Raji (cell line): ENCODE results near the gene NFKBIA.

Source experiments
- POLR2A ChIP-seq: IDR thresholded peaks from 2 replicates; pipeline ENCODE4 v1.6.1; 2011; ENCODE audit warnings: low read depth, low read length, control low read depth; ENCODE audit not compliant: insufficient read depth

The NFKBIA gene

DNA sequence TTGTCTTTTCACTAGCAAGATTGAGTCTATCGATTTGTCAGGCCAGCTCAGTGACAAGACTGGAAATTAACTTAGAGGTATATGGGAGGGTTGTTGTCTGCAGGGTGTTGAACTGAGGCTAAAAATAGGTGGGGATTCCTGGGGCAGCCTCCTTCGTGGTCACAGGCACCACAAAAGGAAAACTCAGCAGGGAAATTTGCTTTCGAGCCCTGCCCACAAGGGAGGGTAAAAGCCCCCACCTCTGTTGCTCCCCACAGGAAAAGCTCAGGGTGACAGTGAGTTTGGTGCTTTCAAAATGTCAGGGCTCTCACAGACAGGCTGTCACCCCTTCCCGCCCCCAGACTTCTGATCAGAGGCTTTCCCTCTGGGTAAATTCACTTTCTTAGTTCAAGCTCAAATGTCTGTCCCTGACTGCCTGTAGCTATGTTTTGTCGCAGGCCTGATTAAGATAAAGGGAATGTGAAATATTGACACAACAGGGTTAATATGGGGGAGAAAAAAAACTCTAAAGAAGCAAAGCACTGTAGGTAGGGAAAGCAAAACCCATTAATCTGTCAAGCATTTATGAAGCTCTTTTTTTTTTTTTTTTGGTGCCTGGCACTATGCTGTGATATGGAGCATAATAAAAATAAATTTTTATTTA is 11.7 kb upstream of the NFKBIA start:
- TF ChIP-seq POLR2A = no peak

DNA sequence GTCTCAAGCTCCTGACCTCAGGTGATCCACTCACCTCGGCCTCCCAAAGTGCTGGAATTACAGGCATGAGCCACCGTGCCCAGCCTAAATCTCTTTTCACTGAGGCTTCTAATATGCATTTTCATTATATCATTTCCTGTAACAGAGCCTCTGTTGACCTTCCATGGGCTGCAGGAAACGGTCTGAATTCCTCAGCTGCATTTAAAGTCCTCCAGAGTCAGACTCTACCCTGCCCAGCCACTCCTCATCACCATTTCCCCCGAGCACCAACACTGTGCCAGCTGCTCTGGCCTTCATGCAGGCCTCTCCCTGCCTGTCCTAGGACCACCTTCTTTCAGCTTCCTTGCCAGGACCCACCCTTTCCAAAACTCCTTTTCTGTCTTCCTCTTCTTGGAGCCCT is 9.8 kb upstream of the NFKBIA start:
- TF ChIP-seq POLR2A = no peak

DNA sequence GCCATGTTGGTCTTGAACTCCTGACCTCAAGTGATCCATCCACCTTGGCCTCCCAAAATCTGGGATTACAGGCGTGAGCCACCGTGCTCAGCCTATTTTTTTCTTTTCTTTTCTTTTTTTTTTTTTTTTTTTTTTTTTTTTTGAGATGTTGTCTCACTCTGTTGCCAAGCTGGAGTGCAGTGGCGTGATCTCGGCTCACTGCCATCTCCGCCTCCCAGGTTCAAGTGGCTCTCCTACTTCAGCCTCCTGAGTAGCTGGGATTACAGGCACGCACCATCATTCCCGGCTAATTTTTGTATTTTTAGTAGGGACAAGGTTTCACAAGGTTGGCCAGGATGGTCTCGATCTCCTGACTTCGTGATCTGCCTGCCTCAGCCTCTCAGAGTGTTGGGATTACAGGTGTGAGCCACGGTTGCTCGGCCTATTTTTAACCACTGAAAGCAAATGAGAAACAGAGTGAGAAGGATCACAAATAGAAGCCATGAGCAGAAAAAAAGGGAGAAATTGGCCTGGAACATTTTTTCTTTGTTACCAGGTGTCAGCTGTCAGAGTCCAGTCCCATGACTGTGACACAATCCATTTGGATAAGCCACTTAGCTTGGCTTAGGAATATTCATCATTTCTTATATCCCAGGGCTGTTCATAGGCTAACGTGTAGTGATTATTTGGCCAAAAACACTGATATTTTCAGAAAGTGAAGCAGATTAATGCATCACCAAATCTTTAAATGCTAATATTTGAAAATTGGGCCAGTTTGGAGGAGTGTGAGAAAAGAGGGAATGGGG is 7.9 kb upstream of the NFKBIA start:
- no peak for TF ChIP-seq POLR2A

DNA sequence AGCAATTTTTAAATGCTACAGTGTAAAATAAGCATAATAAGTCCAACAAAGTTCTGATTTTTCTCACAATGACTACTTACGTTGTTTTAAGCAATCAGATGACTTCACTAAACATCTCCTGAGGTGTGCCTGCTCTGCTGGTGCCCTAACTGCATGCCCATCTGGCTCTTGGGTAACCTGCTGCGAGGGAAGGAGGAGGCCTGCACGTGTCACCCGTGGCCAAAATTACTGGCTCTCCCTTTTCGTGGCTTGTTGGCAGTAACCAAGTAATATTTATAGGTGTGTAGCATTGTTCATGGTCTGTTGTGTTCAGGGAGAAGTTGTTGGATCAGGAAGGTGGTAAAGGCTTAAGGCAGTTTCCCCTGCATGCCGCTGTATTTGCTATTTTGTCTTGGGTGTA is 6.3 kb upstream of the NFKBIA start:
- no peak for TF ChIP-seq POLR2A

DNA sequence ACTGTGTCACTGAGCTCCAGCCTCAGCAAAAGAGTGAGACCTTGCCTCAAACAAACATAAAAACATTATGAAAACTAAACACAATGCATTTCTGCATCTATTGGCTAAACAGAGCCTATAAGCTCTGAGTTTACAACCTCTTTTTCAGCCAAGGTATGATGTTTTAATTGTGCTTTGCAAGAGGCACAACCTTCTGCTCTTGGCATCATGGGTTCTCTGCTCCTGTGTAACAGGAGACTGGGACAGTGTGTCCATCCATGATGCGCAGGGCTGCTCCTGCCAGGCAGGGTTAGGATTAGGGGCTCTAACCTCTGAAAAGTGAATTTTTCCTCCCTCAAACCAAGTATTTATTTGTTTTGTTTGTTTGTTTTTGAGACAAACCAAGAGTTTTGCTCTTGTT is 5.0 kb upstream of the NFKBIA start:
- no peak for TF ChIP-seq POLR2A

DNA sequence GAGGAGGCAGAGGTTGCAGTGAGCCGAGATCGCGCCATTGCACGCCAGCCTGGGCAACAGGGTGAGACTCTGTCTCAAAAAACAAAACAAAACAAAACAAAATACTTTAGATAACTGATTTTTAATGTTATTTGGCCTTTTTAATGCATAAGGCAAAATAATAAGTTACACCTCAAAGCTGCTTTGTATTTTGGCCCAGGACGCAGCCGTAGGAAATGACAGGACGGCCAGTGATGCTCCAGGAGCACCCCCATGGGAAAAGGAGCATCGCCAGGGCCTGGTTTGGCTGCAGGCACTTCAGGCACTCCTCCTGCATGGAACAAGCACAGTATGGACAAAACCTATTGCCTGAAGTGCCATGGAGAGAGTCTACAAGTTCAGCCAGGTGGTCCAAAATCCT is 3.5 kb upstream of the NFKBIA start:
- TF ChIP-seq POLR2A = no peak

DNA sequence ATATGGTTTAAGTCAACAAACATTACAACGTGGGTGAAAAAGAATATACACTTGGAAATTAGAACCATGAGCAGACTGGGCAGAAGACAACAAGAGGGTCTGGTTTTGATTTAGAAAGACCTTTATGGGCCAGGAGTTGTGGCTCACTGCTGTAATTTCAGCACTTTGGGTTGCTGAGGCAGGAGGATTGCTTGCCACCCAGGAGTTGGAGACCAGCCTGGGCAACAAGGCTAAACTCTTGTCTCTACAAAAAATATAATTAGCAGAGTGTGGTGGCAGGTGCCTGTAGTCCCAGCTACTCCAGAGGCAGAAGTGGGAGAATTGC is 2.7 kb upstream of the NFKBIA start:
- no peak for TF ChIP-seq POLR2A

DNA sequence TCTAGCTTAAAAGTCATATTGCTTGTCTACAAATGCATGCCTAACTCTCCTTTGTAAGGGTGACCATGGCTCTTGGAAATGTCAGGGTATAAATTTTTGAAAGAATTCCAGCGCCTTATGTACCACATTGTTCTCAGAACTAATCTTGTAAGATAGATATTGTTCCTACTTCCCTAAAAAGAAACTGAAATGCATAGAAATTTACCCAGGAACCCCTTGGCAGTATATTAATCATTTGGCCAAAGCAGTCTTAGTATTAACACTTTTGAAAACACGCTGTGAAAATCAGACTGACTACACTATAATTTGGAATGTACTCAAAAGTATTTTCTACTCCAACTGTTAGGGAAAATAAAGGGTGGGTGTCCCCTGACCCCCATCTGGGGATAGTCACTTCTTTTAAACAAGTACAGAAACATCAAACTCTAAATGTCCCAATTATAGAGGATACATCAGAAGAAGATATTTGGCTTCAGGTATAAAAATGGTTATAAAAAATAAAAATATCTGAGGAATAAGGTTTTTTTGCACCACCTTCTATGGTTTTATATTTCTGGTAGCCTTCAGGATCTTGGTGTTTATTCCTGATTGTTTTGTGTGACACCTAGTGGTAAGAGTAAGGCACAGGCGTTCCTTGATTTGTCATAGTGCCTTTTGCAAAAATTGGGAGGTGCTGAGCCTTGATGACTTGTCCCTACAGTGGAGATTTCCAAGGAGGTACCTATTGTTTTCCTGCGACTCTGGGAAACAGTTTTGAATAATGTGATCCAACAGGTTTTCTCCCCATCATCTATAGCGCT is 2.2 kb upstream of the NFKBIA start:
- TF ChIP-seq POLR2A = no peak

DNA sequence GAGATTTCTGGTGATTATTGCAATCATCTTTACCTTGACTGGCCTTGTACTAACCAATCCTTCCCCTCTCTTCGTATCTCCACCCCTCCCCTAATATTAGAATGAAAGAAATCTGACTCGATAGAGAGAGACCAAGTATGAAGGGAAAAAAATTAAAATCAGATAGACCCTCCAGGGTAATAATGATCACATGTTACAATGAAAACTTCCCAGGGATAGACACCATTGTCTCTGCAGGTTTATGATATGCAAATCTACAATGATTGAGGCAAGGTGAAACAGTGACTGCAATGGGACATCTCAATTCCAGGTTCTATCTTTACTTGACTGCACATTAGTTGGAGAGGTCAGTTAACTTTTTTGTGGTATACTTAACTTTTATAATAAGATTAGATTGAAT is 1.5 kb upstream of the NFKBIA start:
- no peak for TF ChIP-seq POLR2A

DNA sequence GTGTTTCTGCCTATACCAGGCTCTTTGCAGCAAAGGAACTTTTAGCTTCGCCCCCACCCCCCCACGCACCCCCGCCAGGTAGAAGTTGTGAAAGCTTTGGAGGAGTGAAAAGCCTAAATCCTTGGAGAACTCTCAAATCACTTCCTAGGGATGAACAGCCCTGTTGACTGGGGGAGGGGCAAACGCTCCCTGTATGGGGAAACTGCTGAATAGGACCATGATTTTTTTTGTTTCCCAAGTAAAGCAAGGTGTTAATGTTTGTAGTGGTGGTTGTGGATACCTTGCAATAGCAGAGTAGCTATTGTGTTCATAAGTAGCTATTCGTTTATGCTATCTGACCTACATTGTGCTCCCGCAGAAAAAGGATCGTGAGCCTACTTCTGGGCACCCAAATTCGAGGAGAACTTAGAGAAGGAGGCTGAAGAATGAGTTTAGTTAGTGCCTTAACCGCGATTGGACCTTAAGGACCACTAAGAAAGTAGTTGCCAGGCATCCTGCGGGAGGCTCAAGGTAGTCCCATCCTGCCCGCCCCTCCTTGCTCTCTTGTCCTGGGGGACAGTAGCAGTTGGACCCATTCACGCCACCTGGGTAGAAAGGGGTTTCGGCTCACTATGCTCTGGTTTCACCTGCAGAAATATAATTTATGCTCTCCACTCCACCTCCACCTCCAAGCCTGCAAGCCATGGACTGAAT is 901 bp upstream of the NFKBIA start:
- TF ChIP-seq POLR2A = no peak

DNA sequence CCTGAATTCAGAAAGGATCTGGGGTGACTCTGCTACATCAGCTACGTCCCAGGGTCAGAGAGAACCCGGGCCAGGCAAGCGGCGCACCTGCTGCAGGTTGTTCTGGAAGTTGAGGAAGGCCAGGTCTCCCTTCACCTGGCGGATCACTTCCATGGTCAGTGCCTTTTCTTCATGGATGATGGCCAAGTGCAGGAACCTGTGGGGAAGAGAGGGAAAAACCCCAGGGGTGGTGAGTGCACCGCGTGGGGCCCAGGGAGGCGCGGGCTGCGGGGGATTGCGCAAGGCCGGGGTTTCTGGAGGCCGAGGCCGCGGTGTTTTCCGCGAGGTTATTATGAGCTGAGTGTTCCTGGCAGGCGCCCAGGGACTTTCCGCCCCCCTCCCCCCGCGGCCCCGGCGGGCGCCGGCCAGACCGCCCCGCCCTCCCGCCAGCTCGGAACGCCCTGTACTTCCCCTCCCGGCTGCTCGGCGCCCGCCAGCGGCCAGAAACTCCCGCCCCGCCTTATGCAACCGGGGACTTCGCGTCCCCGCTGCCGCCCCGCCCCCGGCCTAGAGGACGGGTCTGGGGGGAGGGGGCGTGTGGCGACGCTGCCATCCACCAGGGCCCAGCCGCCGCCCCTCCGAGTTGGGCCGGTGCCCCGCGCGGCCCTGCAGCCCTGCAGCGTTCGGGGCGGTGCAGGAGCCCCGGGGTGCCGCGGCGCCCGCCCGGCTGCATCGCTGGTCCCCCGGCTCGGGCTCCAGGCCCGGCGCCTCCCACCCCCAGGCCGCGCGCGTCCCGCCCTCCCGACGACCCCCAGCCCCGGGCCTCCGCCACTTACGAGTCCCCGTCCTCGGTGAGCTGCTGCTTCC is 723 bp downstream of the NFKBIA start:
- no peak; the same call in 1 of the 2 replicates for TF ChIP-seq POLR2A

DNA sequence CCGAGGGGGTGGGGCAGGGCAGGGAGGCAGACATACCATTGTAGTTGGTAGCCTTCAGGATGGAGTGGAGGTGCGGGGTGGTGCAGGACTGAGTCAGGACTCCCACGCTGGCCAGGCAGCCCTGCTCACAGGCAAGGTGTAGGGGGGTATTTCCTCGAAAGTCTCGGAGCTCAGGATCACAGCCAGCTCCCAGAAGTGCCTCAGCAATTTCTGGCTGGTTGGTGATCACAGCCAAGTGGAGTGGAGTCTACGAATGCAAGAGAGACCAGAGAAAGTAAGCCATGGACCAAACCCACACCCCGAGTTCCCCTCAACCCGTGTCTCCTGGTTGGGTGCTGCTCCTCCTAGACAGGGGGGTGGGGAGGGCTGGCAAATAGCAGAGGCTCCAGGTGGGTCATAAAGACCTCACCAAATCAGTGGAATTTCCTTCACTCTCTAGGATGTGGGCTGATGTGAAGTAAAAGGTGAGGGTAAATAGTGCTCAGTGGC is 1.4 kb downstream of the NFKBIA start:
- TF ChIP-seq POLR2A = no peak

DNA sequence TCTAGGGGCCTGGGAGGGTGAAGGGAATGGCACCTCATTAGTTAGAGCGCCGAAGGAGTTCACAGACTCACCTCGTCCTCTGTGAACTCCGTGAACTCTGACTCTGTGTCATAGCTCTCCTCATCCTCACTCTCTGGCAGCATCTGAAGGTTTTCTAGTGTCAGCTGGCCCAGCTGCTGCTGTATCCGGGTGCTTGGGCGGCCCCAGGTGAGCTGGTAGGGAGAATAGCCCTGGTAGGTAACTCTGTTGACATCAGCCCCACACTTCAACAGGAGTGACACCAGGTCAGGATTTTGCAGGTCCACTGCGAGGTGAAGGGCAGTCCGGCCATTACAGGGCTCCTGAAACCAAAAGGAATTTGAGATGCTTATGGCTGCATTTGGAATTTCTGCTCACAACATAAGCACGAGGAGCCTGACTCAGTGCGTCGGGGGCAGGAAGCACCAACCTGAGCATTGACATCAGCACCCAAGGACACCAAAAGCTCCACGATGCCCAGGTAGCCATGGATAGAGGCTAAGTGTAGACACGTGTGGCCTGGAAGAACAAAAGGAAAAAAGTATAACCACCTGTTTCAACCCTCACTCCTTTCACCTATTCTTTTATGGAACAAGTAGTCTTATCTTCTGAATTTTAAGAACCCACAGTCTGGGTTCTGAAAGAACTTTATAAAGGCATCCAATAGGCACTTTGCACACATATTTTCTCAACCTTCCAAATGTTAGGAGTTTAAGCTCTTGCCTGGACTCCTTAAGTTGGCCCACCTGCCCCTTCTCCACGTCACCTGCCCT is 2.0 kb downstream of the NFKBIA start:
- no peak for TF ChIP-seq POLR2A
